Mammary epithelial cell (primary cell): ENCODE data around the gene FOXRED2.

ENCODE experiments used
- EZH2 ChIP-seq: IDR thresholded peaks from 2 replicates; pipeline ENCODE4 v1.6.1; 2012; ENCODE audit warnings: low read length, inconsistent platforms, borderline replicate concordance
- TF ChIP-seq, protein P1 (sequence below), 2 donors: IDR thresholded peaks in 1 of 2; conservative IDR thresholded peaks in 1 of 2; 2 replicates each; pipeline ENCODE4 v1.5.1; 2011 to 2012; ENCODE audit warnings: inconsistent platforms in 2 of 2, low read length in 2 of 2, mild to moderate bottlenecking in 2 of 2, control low read depth in 1 of 2, low read depth in 1 of 2; ENCODE audit not compliant: insufficient read depth in 1 of 2; ENCODE audit errors: extremely low read depth in 1 of 2

DNA sequence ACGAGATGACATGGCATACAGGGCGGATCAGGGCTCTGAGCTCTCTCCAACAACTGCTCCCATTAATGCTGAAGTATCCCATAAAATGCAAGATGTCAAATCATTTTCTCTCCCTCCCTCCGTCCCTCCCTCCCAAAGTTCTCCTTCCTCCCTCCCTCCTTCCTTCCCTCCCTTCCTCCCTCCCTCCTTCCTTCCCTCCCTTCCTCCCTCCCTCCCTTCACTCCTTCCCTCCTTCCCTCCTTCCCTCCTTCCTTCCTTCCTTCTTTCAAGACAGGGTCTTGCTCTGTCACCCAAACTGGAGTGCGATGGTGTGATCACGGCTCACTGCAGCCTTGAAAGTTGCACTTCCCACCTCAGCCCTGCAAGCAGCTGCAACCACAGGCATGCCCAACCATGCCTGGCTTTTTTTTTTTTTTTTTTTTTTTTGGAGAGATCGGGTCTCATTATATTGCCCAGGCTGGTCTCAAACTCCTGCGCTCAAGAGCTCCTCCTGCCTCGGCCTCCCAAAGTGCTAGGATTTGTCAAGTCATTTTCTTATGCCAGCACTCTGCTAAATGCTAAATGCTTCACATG is 63.6 kb downstream of the FOXRED2 start:
- TF ChIP-seq, protein P1, sequence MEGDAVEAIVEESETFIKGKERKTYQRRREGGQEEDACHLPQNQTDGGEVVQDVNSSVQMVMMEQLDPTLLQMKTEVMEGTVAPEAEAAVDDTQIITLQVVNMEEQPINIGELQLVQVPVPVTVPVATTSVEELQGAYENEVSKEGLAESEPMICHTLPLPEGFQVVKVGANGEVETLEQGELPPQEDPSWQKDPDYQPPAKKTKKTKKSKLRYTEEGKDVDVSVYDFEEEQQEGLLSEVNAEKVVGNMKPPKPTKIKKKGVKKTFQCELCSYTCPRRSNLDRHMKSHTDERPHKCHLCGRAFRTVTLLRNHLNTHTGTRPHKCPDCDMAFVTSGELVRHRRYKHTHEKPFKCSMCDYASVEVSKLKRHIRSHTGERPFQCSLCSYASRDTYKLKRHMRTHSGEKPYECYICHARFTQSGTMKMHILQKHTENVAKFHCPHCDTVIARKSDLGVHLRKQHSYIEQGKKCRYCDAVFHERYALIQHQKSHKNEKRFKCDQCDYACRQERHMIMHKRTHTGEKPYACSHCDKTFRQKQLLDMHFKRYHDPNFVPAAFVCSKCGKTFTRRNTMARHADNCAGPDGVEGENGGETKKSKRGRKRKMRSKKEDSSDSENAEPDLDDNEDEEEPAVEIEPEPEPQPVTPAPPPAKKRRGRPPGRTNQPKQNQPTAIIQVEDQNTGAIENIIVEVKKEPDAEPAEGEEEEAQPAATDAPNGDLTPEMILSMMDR (conservative IDR thresholded peaks at IDR 0.05 in 1 of 2, IDR thresholded peaks at IDR 0.05 in 1 of 2; ENCODE audit: extremely low read depth in 1 of 2, insufficient read depth in 1 of 2, low read depth in 1 of 2, low read length in 2 of 2): no peak
- TF ChIP-seq EZH2: no peak
